Measurements from ENCODE around the gene CD207.

GRCh38 chr2:70835643-70836042 lies at the start of gene CD207:
- TF ChIP-seq, protein P1, sequence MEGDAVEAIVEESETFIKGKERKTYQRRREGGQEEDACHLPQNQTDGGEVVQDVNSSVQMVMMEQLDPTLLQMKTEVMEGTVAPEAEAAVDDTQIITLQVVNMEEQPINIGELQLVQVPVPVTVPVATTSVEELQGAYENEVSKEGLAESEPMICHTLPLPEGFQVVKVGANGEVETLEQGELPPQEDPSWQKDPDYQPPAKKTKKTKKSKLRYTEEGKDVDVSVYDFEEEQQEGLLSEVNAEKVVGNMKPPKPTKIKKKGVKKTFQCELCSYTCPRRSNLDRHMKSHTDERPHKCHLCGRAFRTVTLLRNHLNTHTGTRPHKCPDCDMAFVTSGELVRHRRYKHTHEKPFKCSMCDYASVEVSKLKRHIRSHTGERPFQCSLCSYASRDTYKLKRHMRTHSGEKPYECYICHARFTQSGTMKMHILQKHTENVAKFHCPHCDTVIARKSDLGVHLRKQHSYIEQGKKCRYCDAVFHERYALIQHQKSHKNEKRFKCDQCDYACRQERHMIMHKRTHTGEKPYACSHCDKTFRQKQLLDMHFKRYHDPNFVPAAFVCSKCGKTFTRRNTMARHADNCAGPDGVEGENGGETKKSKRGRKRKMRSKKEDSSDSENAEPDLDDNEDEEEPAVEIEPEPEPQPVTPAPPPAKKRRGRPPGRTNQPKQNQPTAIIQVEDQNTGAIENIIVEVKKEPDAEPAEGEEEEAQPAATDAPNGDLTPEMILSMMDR (IDR thresholded peaks at IDR 0.05): no peak
- TF ChIP-seq POLR2A (IDR thresholded peaks at IDR 0.05) (no peak), EP300 (IDR thresholded peaks at IDR 0.05) (no peak)

All from sigmoid colon (tissue), 4 donors.